Omental fat pad (tissue), 4 donors: ENCODE data around the gene WWC1. TPM values are rescaled to one million over a fixed set of nuclear protein-coding genes. Genes with fewer than 3 reads are reported as not detected.
A peak's percentile ranks its signal among the peaks of the same experiment; 100 is the strongest.

Source experiments
- ATAC-seq: fragments of 150-250 bp; one replicate; pipeline ENCODE4 v1.9.1; 2016; ENCODE audit warnings: mild to moderate bottlenecking, moderate library complexity; ENCODE audit not compliant: low FRiP score
- DNase-seq: peaks from one replicate; pipeline ENCODE4 v3.0.0-alpha.2; 2019; ENCODE audit warnings: low spot score
- total RNA-seq, 4 donors: library from RNA; depleted of rRNA; stranded (reverse); fragments of >200 nt; gene quantifications; one replicate each; pipeline ENCODE4 v1.1.0, GENCODE V29; 2016
- TF ChIP-seq, protein P1 (sequence below), 3 donors: fragments of 450-650 bp; IDR thresholded peaks; one replicate each; pipeline ENCODE4 v1.5.1; 2016 to 2017; ENCODE audit warnings: antibody characterized with exemption in 3 of 3, mild to moderate bottlenecking in 3 of 3, moderate library complexity in 2 of 3

WWC1 gene
- total RNA-seq, 4 donors from 2014 or later = 0.63 to 92.6 (median 21.0) TPM

DNA sequence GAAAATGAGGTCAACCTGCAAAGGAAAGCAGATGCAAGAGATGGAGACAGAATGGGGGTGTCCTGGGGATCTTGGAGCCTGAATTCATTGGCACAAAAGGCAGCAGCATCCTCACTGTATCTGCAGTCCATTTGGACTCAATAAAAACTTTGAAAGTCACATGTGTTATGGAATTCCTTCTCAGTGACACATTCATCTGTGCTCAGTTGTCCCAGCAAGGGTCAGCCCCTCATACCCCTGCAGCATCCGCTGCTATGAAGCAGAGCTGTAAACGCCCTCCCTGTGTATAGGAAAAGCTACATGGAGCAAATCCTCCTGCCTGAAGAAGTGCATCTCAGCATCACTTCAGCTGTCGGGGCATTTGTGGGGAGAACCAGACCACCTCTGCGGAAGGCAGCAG lies 180.3 kb downstream of the WWC1 start:
- TF ChIP-seq, protein P1, sequence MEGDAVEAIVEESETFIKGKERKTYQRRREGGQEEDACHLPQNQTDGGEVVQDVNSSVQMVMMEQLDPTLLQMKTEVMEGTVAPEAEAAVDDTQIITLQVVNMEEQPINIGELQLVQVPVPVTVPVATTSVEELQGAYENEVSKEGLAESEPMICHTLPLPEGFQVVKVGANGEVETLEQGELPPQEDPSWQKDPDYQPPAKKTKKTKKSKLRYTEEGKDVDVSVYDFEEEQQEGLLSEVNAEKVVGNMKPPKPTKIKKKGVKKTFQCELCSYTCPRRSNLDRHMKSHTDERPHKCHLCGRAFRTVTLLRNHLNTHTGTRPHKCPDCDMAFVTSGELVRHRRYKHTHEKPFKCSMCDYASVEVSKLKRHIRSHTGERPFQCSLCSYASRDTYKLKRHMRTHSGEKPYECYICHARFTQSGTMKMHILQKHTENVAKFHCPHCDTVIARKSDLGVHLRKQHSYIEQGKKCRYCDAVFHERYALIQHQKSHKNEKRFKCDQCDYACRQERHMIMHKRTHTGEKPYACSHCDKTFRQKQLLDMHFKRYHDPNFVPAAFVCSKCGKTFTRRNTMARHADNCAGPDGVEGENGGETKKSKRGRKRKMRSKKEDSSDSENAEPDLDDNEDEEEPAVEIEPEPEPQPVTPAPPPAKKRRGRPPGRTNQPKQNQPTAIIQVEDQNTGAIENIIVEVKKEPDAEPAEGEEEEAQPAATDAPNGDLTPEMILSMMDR (IDR thresholded peaks at IDR 0.05) = no peak
- DNase-seq = no peak
- no peak for ATAC-seq

DNA sequence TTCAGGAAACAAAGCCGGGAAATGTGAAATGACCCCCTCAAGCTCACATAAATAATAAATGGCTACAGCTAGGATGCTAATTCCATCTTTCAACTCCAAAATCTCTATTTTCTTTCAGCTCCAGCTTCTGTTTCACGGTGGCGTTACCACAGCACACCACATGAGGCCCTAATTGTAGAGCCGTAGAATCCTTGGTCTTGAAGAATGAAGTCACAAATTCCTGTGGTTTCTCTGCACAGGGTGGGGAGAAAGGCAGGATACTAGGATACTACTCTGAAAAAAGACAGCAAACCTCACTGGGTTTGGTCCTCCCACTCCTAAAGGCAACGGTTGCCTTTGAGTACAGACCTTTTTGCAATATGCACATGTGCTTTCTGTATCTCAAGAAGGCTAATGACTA lies 180.9 kb downstream of the WWC1 start:
- TF ChIP-seq, protein P1 (IDR thresholded peaks at IDR 0.05) = no peak
- ATAC-seq = no peak

DNA sequence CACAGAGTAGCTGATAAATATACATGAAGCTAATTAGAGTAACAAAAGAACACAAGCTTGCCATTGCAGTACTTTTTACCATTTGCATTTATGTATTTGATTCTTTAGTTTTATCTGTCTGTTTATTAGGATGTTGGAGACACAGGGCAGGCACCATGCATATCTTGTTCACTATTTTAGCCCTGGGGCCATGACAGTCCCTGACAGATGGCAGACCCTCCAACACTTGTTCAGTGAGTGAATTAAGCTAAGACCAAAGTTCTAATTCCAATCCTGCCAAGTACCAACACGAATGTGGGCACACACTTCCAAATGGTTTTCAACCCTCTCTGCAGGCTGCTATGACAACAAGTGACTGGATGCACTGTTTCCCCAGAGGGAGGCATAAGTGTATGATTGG lies 182.9 kb downstream of the WWC1 start:
- DNase-seq (no peak), ATAC-seq (no peak)
- TF ChIP-seq, protein P1 (IDR thresholded peaks at IDR 0.05) = no peak

More for the DNA sequence above, 180.9 kb downstream of the WWC1 start:
- DNase-seq = no peak

DNA sequence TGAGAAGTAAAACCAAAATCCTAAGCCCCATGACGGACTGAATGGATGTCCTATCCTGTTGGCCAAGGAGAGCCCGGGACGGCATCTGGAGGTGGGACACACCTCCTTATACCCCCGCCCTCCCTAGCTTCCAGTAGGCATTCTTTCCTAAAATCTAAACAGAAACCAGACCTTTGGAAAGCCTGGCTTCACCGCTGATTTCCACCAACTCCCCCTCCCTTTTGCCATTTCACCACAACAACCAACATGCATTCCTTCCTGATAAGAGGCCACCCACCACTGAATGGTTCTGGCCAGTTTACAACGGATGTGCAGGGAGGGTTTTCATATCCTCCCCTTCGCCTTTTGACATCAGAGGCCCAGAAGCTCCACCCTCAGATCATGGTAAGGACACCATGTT lies 185.6 kb downstream of the WWC1 start:
- TF ChIP-seq, protein P1 (IDR thresholded peaks at IDR 0.05) = no peak
- ATAC-seq (peak; percentile 19), DNase-seq (no peak)

DNA sequence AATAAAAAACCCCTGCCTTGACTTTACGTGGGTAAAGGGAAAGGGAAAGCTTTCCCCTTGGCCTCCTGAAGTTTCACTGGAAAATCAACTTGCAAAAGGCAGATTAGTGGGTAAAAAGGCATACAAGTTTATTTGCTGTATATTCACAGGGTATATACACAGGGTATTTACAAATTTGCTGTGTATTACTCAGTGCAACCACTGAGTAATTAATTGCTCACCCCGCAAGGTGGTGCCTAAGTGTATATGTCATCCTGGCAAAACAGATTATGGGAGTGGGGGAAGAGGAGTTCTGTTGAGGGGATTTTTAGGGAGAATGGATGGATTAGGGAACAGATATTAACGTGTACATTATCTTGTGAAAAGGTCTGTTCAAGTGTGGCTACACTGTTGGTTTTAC lies 187.7 kb downstream of the WWC1 start:
- ATAC-seq (no peak), DNase-seq (no peak)
- TF ChIP-seq, protein P1 (IDR thresholded peaks at IDR 0.05) = no peak

DNA sequence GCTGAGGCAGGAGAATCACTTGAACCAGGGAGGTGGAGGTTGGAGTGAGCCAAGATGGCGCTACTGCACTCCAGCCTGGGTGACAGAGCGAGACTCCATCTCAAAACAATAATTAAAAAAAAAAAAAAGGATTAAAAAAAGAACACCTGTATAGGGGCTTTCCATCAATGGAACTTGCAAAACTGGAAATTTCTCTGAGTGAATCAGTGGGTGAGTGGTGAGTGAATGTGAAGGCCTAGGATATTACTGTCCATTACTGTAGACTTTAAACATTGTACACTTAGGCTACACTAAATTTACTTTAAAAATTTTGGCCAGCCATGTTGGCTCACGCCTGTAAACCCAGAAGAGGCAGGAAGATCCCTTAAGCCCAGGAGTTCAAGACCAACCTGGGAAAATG lies 189.2 kb downstream of the WWC1 start:
- DNase-seq (no peak), ATAC-seq (no peak)
- TF ChIP-seq, protein P1 (IDR thresholded peaks at IDR 0.05) = no peak

DNA sequence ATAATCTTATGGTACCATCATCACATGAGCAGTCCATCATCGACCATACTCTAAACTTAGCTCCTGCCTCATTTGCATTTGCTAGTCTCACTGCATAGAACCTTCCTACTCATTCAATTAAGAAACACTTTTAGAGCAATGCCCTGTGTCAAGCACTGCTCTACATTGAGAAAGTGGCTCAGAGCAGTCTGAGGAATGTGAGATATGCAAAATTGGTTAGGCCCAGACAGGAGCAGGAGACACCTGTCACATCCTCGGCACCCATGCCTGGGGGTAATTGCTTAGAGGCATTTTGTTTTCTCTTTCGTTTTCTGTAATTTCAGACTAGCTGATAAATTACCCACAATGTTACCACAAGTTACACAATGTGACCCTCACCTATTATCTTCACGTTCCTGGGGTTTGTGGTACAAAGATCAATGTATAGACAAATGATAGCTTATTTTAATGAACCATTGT lies 189.9 kb downstream of the WWC1 start:
- DNase-seq (no peak), ATAC-seq (no peak)
- TF ChIP-seq, protein P1 (IDR thresholded peaks at IDR 0.05) = no peak
